Measurements from ENCODE around the gene SGPL1.
"Not testable (repeated sequence)": the region's sequence is repeated elsewhere in the genome, so short reads cannot be mapped to it uniquely, and the experiment has no call there.

The SGPL1 gene

GRCh38 chr10:70815504-70816219 lies at the start of gene SGPL1:
TSS of gene SGPL1 (plus strand) at chr10:70815948. CDS start at chr10:70816854, 906 bp downstream.
- peak; percentile 66 for DNase-seq (ENCODE audit: low spot score)
- FAIRE-seq = no peak

- FAIRE-seq; DNase-seq (ENCODE audit: low spot score): not testable (repeated sequence)
Observed at GRCh38 chr10:70768026-70768685, 47.6 kb upstream of the SGPL1 start.

DNA sequence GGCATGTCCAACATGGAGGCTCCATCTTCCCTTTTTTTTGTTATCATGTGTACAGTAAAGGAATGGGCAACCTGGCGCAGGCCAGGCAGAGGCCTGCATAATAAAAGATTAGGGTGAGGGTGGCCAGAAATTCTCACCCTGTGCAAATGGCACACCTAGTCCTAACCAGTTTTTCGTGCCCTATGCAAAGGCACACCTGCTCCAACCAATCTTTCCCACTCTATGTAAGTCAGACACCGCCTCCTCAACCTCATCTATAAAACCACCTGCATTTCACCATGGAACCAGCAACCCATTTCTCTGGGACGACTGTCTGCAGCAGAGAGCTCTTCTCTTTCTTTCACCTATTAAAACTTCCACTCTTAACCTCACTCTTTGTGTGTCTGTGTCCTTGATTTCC lies 46.6 kb upstream of the SGPL1 start:
- FAIRE-seq (no peak), DNase-seq (ENCODE audit: low spot score) (no peak)

DNA sequence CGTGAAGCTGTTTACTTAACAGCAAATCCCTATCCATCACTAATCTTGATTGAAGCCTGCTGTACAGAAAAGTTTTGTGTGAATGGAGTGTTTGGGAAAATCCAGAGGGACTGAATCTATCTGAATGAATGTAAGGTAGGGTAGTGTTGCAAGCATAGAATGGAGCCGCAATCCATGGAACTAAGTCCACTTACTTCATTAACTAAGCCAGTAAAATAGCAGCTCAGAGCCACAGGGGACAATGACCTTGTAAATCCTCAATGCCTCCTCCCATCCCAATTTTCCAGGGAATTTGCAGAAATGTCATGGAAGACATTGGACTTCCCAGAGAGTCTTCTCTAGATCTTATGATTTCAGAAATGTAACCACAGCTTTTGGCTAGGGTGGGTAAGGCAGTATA lies 45.7 kb upstream of the SGPL1 start:
- FAIRE-seq = no peak
- no peak for DNase-seq (ENCODE audit: low spot score)

GRCh38 chr10:70770516-70770915 lies 45.2 kb upstream of the SGPL1 start:
- not testable (repeated sequence) for FAIRE-seq; DNase-seq (ENCODE audit: low spot score)

DNA sequence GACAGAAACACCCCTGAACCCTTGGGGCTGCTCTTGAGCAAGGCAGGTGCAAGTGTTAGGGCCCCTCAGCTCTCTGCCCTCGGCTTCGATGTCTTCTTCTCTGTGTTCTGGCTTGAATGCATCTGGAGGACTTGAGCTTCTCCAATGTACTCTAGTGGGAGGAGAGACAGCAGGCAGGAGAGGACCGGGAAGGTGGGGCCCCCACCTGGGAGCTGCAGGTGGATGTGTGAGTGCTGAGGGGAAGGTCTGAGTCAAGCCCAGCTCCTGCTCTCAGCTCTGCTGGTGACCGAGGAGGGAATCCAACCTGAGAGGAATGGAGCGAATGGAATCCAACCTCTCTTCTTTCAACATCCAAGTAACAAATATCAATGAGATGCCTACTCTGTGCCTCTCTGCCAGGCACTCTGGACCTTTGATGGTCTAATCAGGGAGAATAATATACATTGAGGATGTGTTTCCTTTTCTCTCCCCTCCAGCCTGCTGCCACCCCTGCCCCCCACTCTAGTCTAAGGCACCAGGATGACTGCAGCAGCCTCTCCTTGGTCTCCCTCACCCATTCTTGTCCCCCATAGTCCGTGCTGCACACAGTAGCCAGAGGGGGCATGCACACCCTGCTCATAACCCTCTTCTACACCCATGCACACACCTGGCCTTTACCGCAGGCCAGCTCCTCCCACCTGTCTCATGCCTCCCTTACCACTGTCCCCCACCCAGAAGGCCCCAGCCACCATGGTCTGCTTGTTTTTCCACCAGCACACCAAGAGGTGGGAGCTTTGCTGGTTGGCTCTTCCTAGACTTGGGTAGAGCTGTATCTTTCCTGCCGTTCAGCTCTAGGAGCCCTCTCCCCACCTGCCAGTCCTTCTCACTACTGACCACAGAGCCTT lies 44.2 kb upstream of the SGPL1 start:
- no peak for FAIRE-seq
- DNase-seq (ENCODE audit: low spot score) = no peak

DNA sequence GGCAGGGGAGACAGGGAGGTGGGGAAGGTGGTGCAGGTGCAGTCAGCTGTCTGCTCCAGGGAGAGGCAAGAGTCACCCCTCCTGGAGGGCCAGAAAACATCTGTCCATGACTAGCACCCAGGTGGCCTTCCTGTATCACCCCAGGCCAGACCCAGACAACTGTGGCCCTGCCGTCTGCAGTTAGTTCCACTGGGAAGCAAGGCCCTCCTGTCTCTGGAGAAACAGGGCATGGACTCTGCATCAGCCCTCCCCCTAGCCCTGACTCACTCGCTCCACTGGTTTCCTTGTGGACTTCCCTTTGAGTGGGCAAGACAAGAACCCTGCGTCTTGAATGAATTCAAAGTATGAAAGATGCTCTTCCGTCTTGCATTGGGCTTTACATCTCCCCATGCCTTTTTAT lies 43.1 kb upstream of the SGPL1 start:
- DNase-seq (ENCODE audit: low spot score) (no peak), FAIRE-seq (no peak)

- DNase-seq (ENCODE audit: low spot score) = no peak
- no peak for FAIRE-seq
Observed at GRCh38 chr10:70773461-70773860, 42.3 kb upstream of the SGPL1 start.

DNA sequence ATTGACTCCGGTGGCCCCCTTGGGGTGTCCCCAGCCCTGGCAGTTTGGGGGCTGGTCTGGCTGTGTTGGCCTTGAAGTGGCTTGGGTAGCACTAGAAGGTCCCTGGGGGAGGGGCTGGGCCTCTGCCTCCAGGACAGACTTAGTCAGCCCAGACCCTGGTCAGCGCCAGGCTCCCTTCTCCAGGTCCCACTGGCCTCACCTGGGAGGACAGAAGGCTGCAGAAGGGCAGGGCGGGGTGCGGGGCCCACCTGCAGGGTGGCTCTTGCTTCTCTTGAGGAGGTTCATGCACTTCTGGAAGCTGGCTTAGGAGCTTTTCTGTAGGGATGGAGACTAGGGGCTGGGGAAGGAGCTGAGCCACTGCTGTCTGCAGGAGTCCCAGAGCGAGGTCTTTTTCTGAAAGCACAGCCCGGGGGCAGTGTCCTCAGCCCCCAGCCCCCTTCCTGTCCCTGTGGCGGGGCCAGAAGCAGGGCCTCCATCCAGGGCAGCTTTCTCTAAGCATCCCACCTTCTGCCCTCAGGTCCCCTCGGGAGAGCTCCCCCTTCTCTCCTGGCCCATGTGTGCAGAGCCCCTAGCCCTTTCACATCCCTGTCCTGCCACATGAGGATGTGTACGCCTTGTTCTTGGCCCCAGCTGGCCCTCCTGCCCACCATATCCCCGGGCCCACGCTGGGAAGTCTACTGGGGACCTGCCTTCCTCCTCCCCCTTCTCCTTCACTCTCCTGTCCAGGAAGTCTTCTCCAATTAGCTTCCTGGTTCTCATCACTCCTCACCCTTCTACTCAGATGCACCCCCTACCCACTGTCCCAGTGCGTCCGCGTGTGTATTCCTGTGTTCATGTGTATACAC lies 41.6 kb upstream of the SGPL1 start:
- DNase-seq (ENCODE audit: low spot score) (no peak), FAIRE-seq (no peak)

- FAIRE-seq (no peak), DNase-seq (ENCODE audit: low spot score) (no peak)
Observed at GRCh38 chr10:70774810-70775678, 40.7 kb upstream of the SGPL1 start.

- no peak for FAIRE-seq
- no peak for DNase-seq (ENCODE audit: low spot score)
Observed at GRCh38 chr10:70775679-70776454, 39.9 kb upstream of the SGPL1 start.

DNA sequence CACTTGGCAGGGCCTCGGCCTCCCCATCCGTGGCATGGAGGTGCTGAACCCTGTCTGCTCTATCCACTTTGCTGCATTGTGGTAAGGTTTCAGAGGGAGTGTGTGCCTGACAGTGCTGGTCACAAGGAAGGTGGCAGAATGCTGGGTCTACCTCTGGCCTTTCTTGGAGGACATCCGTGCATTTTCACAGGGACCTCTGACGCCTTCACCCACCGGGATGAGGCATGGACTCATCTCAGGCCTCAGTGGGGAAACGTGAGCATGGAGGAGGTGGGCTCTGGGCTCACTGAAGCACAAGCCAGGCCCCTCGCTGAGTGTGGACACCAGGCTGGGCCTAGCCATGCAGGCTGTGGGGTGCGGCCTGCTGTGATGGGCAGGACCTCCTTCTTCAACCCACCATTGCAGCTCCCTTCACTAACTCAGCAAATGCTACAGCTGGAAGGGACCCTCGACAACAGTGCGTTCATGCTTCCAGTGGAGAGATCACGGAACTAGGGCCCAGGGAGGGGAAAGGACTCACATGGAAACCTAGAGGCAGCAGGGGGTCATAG lies 39.2 kb upstream of the SGPL1 start:
- no peak for DNase-seq (ENCODE audit: low spot score)
- FAIRE-seq = no peak

DNA sequence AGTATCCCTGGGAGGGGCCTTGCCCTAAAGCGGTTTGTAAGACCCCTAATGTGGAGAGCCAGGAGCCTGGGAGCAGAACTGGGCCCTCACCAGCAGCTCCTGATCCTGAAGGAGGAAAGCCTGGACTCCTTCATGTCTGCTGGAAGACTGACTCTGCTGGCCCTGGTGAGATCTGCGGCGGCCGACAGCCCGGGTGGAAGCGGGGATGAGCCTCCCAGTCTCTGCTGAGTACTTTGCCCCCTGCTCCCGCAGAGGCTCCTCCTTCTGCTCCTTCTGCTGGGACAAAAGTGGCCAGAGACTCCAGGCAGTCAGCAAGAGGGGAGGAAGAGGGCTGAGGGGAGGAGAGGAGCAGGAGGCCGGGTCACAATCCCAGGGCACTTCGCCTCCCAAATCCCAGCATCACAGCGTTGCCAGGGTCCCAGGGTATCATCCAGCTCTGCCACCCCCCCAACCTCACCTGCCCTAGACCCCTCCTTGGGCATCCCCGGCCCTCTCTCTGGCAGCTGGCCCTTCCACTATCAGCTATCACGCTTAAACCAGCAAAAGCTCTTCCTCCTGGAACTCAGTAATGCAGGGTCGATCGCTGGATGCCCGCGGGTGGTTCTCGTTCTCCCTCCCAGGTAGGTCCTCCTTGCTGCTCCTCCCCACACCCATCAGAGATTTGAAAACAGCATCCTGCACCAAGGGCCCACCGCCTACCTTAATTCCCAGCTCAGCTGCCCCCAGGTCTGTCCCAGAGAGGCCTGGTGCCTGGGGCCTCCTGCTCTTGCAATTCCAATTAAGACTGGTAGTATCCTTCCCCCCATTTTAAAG lies 38.5 kb upstream of the SGPL1 start:
- DNase-seq (ENCODE audit: low spot score) (no peak), FAIRE-seq (no peak)

DNA sequence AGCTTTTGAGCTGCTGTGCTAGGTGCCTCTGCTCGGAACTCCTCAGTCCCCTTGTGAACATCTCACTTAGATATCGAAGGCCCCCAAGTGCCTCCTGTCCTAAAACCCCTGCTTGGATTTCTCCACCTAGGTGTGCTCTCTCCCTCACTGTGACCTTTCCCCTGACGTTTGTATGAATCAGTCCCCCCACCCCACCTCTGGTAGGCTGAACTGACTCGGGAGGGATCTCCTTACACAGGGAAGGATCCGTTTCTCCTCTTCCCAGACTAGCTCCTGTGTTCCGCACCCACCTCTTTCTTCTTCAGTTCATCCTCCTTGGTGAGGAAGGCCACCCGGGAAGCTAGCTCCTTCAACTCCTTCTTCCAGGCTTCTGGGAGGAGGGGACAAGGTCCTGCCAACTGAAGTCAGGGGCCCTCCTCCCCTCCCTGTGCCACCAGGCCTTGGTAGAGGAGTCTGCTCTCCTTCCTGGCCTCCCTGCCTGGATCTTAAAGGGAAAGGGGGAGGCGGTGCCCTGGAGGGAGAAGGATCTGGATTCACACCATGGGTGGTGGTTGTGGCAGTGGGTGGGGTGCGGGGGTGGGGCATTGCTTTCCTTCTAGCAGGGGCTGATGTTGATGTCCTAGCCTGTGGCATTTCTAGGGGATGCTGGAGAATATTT lies 37.4 kb upstream of the SGPL1 start:
- FAIRE-seq (no peak), DNase-seq (ENCODE audit: low spot score) (no peak)

DNA sequence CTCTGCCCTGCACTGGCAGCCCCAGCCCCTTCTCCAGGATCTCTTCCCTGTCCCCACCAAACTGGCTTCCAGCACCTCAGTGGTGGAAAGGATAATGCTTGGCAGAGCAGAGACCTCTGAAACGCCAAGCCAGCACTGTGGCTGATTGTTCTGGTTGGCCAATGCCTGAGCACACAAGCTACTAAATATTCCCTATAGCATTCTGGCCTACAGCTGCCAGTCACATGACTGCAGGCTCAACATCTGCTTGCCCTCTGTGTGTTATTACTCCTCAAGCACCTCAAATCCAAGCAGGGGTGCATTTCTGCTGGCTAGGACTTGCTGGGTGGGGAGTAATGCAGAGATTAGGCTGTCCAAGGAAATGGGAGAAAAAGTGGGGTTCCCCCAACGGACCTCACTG lies 36.7 kb upstream of the SGPL1 start:
- no peak for DNase-seq (ENCODE audit: low spot score)
- FAIRE-seq = no peak

DNA sequence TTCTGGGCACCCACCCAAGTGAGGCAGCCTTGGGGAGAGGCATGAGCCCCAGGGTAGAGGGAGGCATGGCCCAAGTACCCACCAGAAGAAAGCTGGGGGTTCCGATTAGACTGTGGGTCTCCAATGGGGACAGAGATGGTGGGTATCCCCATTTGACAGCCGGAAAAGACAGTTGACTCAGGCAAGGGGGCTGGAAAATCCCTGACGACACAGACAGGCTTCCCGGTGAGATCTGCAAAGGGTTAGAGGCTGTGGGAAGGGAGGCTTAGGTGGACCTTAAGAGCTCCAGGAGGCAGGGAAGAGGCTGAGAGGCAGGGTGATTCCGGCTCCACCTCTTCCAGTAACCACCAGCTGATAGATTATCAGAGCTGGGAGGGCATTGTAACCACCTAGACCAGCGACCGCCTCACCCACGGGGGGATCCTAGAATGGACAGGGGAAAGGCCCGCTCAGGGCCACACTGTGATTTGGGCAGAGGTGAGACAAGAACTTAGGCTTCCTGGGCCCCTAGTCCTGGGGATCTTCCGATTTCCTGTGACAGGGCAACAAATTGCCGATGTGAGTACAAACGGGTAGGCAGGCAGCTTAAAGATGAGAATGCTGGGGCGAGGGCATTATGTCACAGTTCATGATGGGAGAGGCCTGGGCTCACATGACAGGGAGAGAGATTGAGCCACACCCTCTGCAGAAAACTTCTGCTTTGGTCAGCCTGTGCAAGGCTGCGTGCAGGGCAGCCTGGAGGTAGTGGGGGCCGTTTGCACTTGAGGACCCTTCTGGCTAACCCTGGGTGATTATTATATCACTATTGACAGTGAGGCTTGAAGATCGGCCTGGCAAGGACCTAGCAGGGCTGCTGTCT lies 36.0 kb upstream of the SGPL1 start:
- FAIRE-seq (no peak), DNase-seq (ENCODE audit: low spot score) (no peak)

DNA sequence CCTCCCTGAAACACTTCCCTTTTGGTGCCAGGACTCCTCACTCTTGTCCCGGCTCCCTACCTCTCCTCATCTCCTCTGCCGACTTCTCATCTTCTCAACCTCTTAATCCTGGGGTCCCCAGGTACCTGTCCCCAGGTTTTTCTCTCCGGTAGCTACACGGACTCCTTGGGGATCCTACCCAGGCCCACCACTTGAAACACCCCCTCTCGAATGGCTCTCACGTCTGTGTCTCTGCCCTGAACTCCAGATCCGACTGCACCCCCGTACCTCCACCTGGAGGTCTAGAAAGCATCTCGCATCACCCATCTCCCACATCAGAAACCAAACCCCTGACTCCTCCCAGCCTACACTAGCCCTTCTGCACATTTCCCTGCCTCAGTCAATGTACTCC lies 35.4 kb upstream of the SGPL1 start:
- FAIRE-seq (no peak), DNase-seq (ENCODE audit: low spot score) (no peak)
